Common myeloid progenitor, CD34-positive (primary cell): ENCODE data around the gene HIBCH.
"Not testable (repeated sequence)": the region's sequence is repeated elsewhere in the genome, so short reads cannot be mapped to it uniquely, and the experiment has no call there.

Experiments
- CTCF ChIA-PET: fragments of 350-600 bp; sonication (Branson Sonifier 250); formaldehyde crosslinking; loops from one replicate; lab custom pipeline; 2021; ENCODE audit warnings: antibody characterized with exemption; lab: Charles Lee
- POLR2A ChIA-PET: fragments of 350-600 bp; sonication (Branson Sonifier 250); formaldehyde crosslinking; loops from one replicate; lab custom pipeline; 2021; ENCODE audit warnings: antibody characterized with exemption; lab: Charles Lee
- DNase-seq, 3 donors: peaks; one replicate each; pipeline versions ENCODE4 v3.0.0 to v3.0.0-alpha.2; 2013
- H3K27ac ChIP-seq, 2 experiments: 1 replicate in 1 of 2; 2 replicates in 1 of 2; pipeline ENCODE4 v1.7.0; 2013; ENCODE audit warnings: inconsistent platforms in 2 of 2, low read length in 2 of 2, mild to moderate bottlenecking in 2 of 2, low read depth in 1 of 2, moderate library complexity in 1 of 2; ENCODE audit not compliant: severe bottlenecking in 2 of 2, insufficient read depth in 1 of 2, poor library complexity in 1 of 2
- H3K27me3 ChIP-seq, 5 experiments: replicated peaks in 2 of 5; 1 replicate in 3 of 5; 2 replicates in 2 of 5; pipeline versions ENCODE4 v1.6.1 to v1.7.0; 2013; ENCODE audit warnings: low read length in 4 of 5, mild to moderate bottlenecking in 2 of 5, moderate library complexity in 2 of 5, inconsistent platforms in 1 of 5; ENCODE audit not compliant: insufficient read depth in 5 of 5, control insufficient read depth in 4 of 5
- H3K36me3 ChIP-seq, 4 experiments: 1 replicate in 2 of 4; 2 replicates in 2 of 4; pipeline versions ENCODE4 v1.6.1 to v1.7.0; 2013; ENCODE audit warnings: low read length in 3 of 4, control low read depth in 1 of 4, mild to moderate bottlenecking in 1 of 4; ENCODE audit not compliant: control insufficient read depth in 4 of 4, insufficient read depth in 4 of 4
- H3K4me1 ChIP-seq, 4 experiments: 1 replicate in 3 of 4; 2 replicates in 1 of 4; pipeline versions ENCODE4 v1.6.1 to v1.7.1; 2013; ENCODE audit warnings: low read length in 3 of 4, mild to moderate bottlenecking in 3 of 4, control low read depth in 1 of 4, inconsistent platforms in 1 of 4, moderate library complexity in 1 of 4; ENCODE audit not compliant: control insufficient read depth in 4 of 4, insufficient read depth in 4 of 4; ENCODE audit errors: control extremely low read depth in 1 of 4
- H3K4me3 ChIP-seq, 7 experiments: 1 replicate in 4 of 7; 2 replicates in 3 of 7; pipeline versions ENCODE4 v1.5.1 to v1.7.0; 2013; ENCODE audit warnings: mild to moderate bottlenecking in 7 of 7, low read length in 6 of 7, moderate library complexity in 6 of 7, inconsistent platforms in 2 of 7, low read depth in 2 of 7, control low read depth in 1 of 7; ENCODE audit not compliant: insufficient read depth in 4 of 7, control insufficient read depth in 1 of 7; ENCODE audit errors: extremely low read depth in 1 of 7
- H3K9me3 ChIP-seq, 5 experiments: 1 replicate in 4 of 5; 2 replicates in 1 of 5; pipeline versions ENCODE4 v1.6.1 to v1.7.1; 2013; ENCODE audit warnings: low read length in 4 of 5, mild to moderate bottlenecking in 2 of 5, inconsistent platforms in 1 of 5, low read depth in 1 of 5, moderate library complexity in 1 of 5; ENCODE audit not compliant: control insufficient read depth in 4 of 5, insufficient read depth in 2 of 5; ENCODE audit errors: control extremely low read depth in 1 of 5
- WGBS: methylation state at CpG from one replicate; pipeline ENCODE4 v1.1.5; 2013; ENCODE audit not compliant: insufficient coverage; 5-methylcytosine and 5-hydroxymethylcytosine counted together

HIBCH gene

GRCh38 chr2:190343089-190343535, 23.5 kb upstream of the HIBCH start:
- Histone ChIP-seq H3K27me3 (no peaks in the 10 kb centered on the region), H3K4me1 (peaks cover 9 to 23% (median 18%) of the 10 kb centered on the region in 4 experiments), H3K27ac (no peak overlapping the region), H3K4me3 (peak overlapping the region in 6 of 7 experiments; percentile 49 to 85 (median 72)), H3K36me3 (no peaks in the 10 kb centered on the region), H3K9me3 (no peaks in the 10 kb centered on the region)
- ChIA-PET CTCF (interaction anchor here (2.8 kb wide), 1 partner anchor 11 kb away, joined by 13 read pairs; no protein-coding TSS in a partner anchor), POLR2A (no interaction called here)
- DNase-seq = peak in 2 of 3 donors; percentile 73 to 81
- 45% methylated on average over 7 of the region's 10 CpGs for WGBS

DNA sequence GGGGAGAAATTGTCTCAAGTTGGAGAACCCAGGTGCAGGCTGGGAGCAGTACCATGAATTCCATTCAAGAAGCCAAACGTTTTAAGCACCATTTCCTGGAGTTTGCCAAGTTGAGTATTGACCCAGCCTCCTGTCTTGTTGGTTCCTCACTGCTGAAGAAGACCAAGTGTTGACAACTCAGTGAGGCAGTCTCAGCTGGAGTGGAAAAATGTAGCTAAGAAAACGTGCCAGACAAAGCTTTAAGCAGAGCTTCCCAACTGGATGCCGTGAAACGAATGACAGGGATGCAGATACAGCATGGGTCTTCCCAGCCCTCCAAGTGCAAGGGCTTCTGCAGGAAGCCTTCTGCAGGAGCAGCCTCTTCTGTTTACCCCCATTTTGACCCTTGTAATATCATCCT, 23.0 kb upstream of the HIBCH start:
- CTCF ChIA-PET = no interaction called here
- POLR2A ChIA-PET = no interaction called here

DNA sequence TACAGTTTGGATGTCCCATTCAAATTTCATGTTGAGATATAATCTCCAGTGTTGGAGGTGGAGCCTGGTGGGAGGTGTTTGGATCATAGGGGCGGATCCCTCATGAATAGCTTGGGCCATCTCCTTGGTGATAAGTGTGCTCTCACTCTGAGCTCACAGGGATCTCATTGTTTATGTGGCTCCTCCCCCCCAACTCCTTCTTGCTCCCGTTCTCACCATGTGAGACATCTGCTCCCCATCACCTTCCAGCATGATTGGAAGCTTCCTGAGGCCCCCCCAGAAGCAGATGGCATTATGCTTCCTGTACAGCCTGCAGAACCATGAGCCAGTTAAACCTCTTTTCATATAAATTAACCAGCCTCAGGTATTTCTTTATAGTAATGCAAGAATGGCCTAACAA, 20.7 kb upstream of the HIBCH start:
- Histone ChIP-seq H3K9me3 (no peaks in the 10 kb centered on the region), H3K27ac (no peak overlapping the region), H3K36me3 (no peaks in the 10 kb centered on the region), H3K4me3 (no peak overlapping the region), H3K4me1 (peaks cover 9 to 23% (median 17%) of the 10 kb centered on the region in 4 experiments), H3K27me3 (no peaks in the 10 kb centered on the region)
- ChIA-PET POLR2A (no interaction called here), CTCF (interaction anchor here (1.3 kb wide), 1 partner anchor 12 kb away, joined by 3 read pairs; no protein-coding TSS in a partner anchor)
- peak in 1 of 3 donors; percentile 14 for DNase-seq
- WGBS = 71% methylated on average over 2 of the region's 2 CpGs

More for the DNA sequence above, 23.0 kb upstream of the HIBCH start:
- 75% methylated on average over 4 of the region's 4 CpGs for WGBS
- no peaks in the 10 kb centered on the region for H3K27me3 ChIP-seq
- H3K4me1 ChIP-seq = peaks cover 9 to 23% (median 18%) of the 10 kb centered on the region in 4 experiments
- no peak for DNase-seq
- no peak overlapping the region for H3K27ac ChIP-seq
- H3K4me3 ChIP-seq = no peak overlapping the region
- H3K36me3 ChIP-seq = no peaks in the 10 kb centered on the region
- H3K9me3 ChIP-seq = no peaks in the 10 kb centered on the region

- Histone ChIP-seq H3K4me3 (no peak overlapping the region), H3K36me3 (no peaks in the 10 kb centered on the region), H3K4me1 (peaks cover 1 to 16% (median 12%) of the 10 kb centered on the region in 4 experiments), H3K9me3 (no peaks in the 10 kb centered on the region), H3K27me3 (no peaks in the 10 kb centered on the region), H3K27ac (no peak overlapping the region)
- WGBS = no CpG with 5 or more reads among the region's 1 CpG
- POLR2A ChIA-PET = no interaction called here
- no peak for DNase-seq
- CTCF ChIA-PET = interaction anchor here (0.6 kb wide), 1 partner anchor 372 kb away, joined by 3 read pairs; no protein-coding TSS in a partner anchor
Measured at GRCh38 chr2:190339394-190339793, 19.8 kb upstream of the HIBCH start.

GRCh38 chr2:190338453-190338852, 18.8 kb upstream of the HIBCH start:
- Histone ChIP-seq H3K36me3 (no peaks in the 10 kb centered on the region), H3K27me3 (no peaks in the 10 kb centered on the region), H3K9me3 (no peaks in the 10 kb centered on the region), H3K27ac (no peak overlapping the region), H3K4me3 (no peak overlapping the region), H3K4me1 (peaks cover 0 to 8% (median 3%) of the 10 kb centered on the region in 4 experiments)
- ChIA-PET POLR2A (no interaction called here), CTCF (interaction anchor here (1.5 kb wide), 2 partner anchors 18 to 32 kb away, joined by 3 to 4 read pairs; no protein-coding TSS in a partner anchor)
- no peak for DNase-seq
- no CpG with 5 or more reads among the region's 1 CpG for WGBS

GRCh38 chr2:190336420-190336819, 16.8 kb upstream of the HIBCH start:
- Histone ChIP-seq H3K4me3 (no peak overlapping the region), H3K9me3 (no peaks in the 10 kb centered on the region), H3K36me3 (no peaks in the 10 kb centered on the region), H3K4me1 (peaks cover 0 to 3% (median 0%) of the 10 kb centered on the region in 4 experiments), H3K27ac (no peak overlapping the region), H3K27me3 (no peaks in the 10 kb centered on the region)
- CTCF ChIA-PET = no interaction called here
- no peak for DNase-seq
- no CpG with 5 or more reads among the region's 2 CpGs for WGBS
- POLR2A ChIA-PET = no interaction called here

- H3K4me3 ChIP-seq, CTCF ChIA-PET, H3K36me3 ChIP-seq, H3K4me1 ChIP-seq, H3K27ac ChIP-seq, H3K9me3 ChIP-seq, DNase-seq, H3K27me3 ChIP-seq: not testable (repeated sequence)
- POLR2A ChIA-PET = interaction anchor here (0.7 kb wide), 1 partner anchor 95 kb away, joined by 3 read pairs; no protein-coding TSS in a partner anchor
- WGBS = 100% methylated on average over 2 of the region's 4 CpGs
Measured at GRCh38 chr2:190335584-190335983, 16.0 kb upstream of the HIBCH start.
